BLaER1 (cell line): ENCODE data around the gene SCFD2.
"Not testable (repeated sequence)": the region's sequence is repeated elsewhere in the genome, so short reads cannot be mapped to it uniquely, and the experiment has no call there.

ENCODE experiments used
- H3K27ac ChIP-seq: shearing (Covaris generic); formaldehyde crosslinking; 2 replicates; pipeline ENCODE4 v1.8.1; 2022
- H3K27me3 ChIP-seq: shearing (Covaris generic); formaldehyde crosslinking; 2 replicates; pipeline ENCODE4 v1.8.1; 2022
- H3K36me3 ChIP-seq: shearing (Covaris generic); formaldehyde crosslinking; 2 replicates; pipeline ENCODE4 v1.8.1; 2022
- H3K4me1 ChIP-seq: shearing (Covaris generic); formaldehyde crosslinking; 2 replicates; pipeline ENCODE4 v1.8.1; 2022
- H3K4me2 ChIP-seq: shearing (Covaris generic); formaldehyde crosslinking; 2 replicates; pipeline ENCODE4 v1.8.1; 2022
- H3K4me3 ChIP-seq: shearing (Covaris generic); formaldehyde crosslinking; 2 replicates; pipeline ENCODE4 v1.8.1; 2022
- H3K9ac ChIP-seq: shearing (Covaris generic); formaldehyde crosslinking; 2 replicates; pipeline ENCODE4 v1.8.1; 2022
- H3K9me3 ChIP-seq: shearing (Covaris generic); formaldehyde crosslinking; 2 replicates; pipeline ENCODE4 v1.8.1; 2022
- H4K20me1 ChIP-seq: shearing (Covaris generic); formaldehyde crosslinking; 2 replicates; pipeline ENCODE4 v1.8.1; 2022
- Cebpa-rat ChIP-seq: shearing (Covaris generic); IDR thresholded peaks from 2 replicates; pipeline ENCODE4 v1.8.1; 2022

The SCFD2 gene

GRCh38 chr4:52843351-52843750 lies 522.5 kb downstream of the SCFD2 start:
- H3K27ac ChIP-seq: peak overlapping the region; percentile 48; the same call in 1 of the 2 replicates
- TF ChIP-seq Cebpa-rat: no peak
- H3K4me1 ChIP-seq: peaks cover 27% of the 10 kb centered on the region
- H3K9ac ChIP-seq: no peak overlapping the region
- H3K4me2 ChIP-seq: peak overlapping the region; percentile 69
- H4K20me1 ChIP-seq: no peaks in the 10 kb centered on the region
- no peak overlapping the region for H3K4me3 ChIP-seq
- no peaks in the 10 kb centered on the region for H3K36me3 ChIP-seq
- H3K27me3 ChIP-seq: no peaks in the 10 kb centered on the region
- H3K9me3 ChIP-seq: no peaks in the 10 kb centered on the region

GRCh38 chr4:52842792-52843191 lies 523.1 kb downstream of the SCFD2 start:
- Histone ChIP-seq H3K4me3 (no peak overlapping the region), H3K27ac (peak overlapping the region; percentile 48), H3K36me3 (no peaks in the 10 kb centered on the region), H3K9ac (no peak overlapping the region), H4K20me1 (no peaks in the 10 kb centered on the region), H3K4me1 (peaks cover 27% of the 10 kb centered on the region), H3K4me2 (peak overlapping the region; percentile 69), H3K27me3 (no peaks in the 10 kb centered on the region), H3K9me3 (no peaks in the 10 kb centered on the region)
- TF ChIP-seq Cebpa-rat: no peak

- no peaks in the 10 kb centered on the region for H3K36me3 ChIP-seq
- H3K4me1 ChIP-seq: peaks cover 27% of the 10 kb centered on the region
- TF ChIP-seq Cebpa-rat: no peak
- no peak overlapping the region for H3K9ac ChIP-seq
- no peaks in the 10 kb centered on the region for H3K27me3 ChIP-seq
- no peak overlapping the region for H3K4me3 ChIP-seq
- no peaks in the 10 kb centered on the region for H4K20me1 ChIP-seq
- H3K4me2 ChIP-seq: peak overlapping the region; percentile 69; the same call in 1 of the 2 replicates
- H3K27ac ChIP-seq: peak overlapping the region; percentile 48; the same call in 1 of the 2 replicates
- H3K9me3 ChIP-seq: no peaks in the 10 kb centered on the region
Measured at GRCh38 chr4:52841682-52842456, 524.0 kb downstream of the SCFD2 start.

- H3K27me3 ChIP-seq: no peaks in the 10 kb centered on the region
- no peak overlapping the region for H3K9ac ChIP-seq
- no peak for TF ChIP-seq Cebpa-rat
- no peaks in the 10 kb centered on the region for H4K20me1 ChIP-seq
- no peak overlapping the region for H3K27ac ChIP-seq
- H3K4me2 ChIP-seq: no peak overlapping the region
- H3K4me1 ChIP-seq: peaks cover 27% of the 10 kb centered on the region
- no peaks in the 10 kb centered on the region for H3K9me3 ChIP-seq
- no peaks in the 10 kb centered on the region for H3K36me3 ChIP-seq
- no peak overlapping the region for H3K4me3 ChIP-seq
Measured at GRCh38 chr4:52840531-52841370, 525.1 kb downstream of the SCFD2 start.

GRCh38 chr4:52838729-52839586 lies 526.9 kb downstream of the SCFD2 start:
- peaks cover 22% of the 10 kb centered on the region for H3K4me1 ChIP-seq
- no peak for TF ChIP-seq Cebpa-rat
- no peak overlapping the region for H3K4me2 ChIP-seq

GRCh38 chr4:52837716-52838558 lies 527.9 kb downstream of the SCFD2 start:
- H3K27ac ChIP-seq: no peak overlapping the region
- peaks cover 11% of the 10 kb centered on the region for H3K4me1 ChIP-seq
- no peak overlapping the region for H3K4me3 ChIP-seq
- H4K20me1 ChIP-seq: no peaks in the 10 kb centered on the region
- no peaks in the 10 kb centered on the region for H3K36me3 ChIP-seq
- no peak overlapping the region for H3K9ac ChIP-seq
- no peaks in the 10 kb centered on the region for H3K27me3 ChIP-seq
- no peak overlapping the region for H3K4me2 ChIP-seq
- no peak for TF ChIP-seq Cebpa-rat
- no peaks in the 10 kb centered on the region for H3K9me3 ChIP-seq

More at GRCh38 chr4:52838729-52839586, 526.9 kb downstream of the SCFD2 start:
- Histone ChIP-seq H4K20me1 (no peaks in the 10 kb centered on the region), H3K27ac (no peak overlapping the region), H3K4me3 (no peak overlapping the region), H3K27me3 (no peaks in the 10 kb centered on the region), H3K9me3 (no peaks in the 10 kb centered on the region), H3K36me3 (no peaks in the 10 kb centered on the region), H3K9ac (no peak overlapping the region)

GRCh38 chr4:52836678-52837077 lies 529.2 kb downstream of the SCFD2 start:
- no peak overlapping the region for H3K9ac ChIP-seq
- no peak overlapping the region for H3K4me2 ChIP-seq
- H3K36me3 ChIP-seq: no peaks in the 10 kb centered on the region
- no peaks in the 10 kb centered on the region for H3K27me3 ChIP-seq
- no peak for TF ChIP-seq Cebpa-rat
- H3K4me1 ChIP-seq: no peaks in the 10 kb centered on the region
- H4K20me1 ChIP-seq: no peaks in the 10 kb centered on the region
- no peak overlapping the region for H3K4me3 ChIP-seq
- no peak overlapping the region for H3K27ac ChIP-seq
- H3K9me3 ChIP-seq: no peaks in the 10 kb centered on the region

GRCh38 chr4:52836120-52836519 lies 529.7 kb downstream of the SCFD2 start:
- H4K20me1 ChIP-seq: no peaks in the 10 kb centered on the region
- H3K27ac ChIP-seq: no peak overlapping the region
- no peaks in the 10 kb centered on the region for H3K27me3 ChIP-seq
- H3K9ac ChIP-seq: no peak overlapping the region
- H3K4me3 ChIP-seq: no peak overlapping the region
- H3K4me1 ChIP-seq: no peaks in the 10 kb centered on the region
- no peak for TF ChIP-seq Cebpa-rat
- no peaks in the 10 kb centered on the region for H3K36me3 ChIP-seq
- no peaks in the 10 kb centered on the region for H3K9me3 ChIP-seq
- no peak overlapping the region for H3K4me2 ChIP-seq

GRCh38 chr4:52834641-52835456 lies 531.0 kb downstream of the SCFD2 start:
- H3K9me3 ChIP-seq, H3K4me2 ChIP-seq, H3K9ac ChIP-seq, H3K27ac ChIP-seq, H3K4me1 ChIP-seq, H4K20me1 ChIP-seq, H3K4me3 ChIP-seq, H3K27me3 ChIP-seq, H3K36me3 ChIP-seq: not testable (repeated sequence)
